A673 (cell line): Measurements from ENCODE around the gene EPC1. TPM values are rescaled to one million over a fixed set of nuclear protein-coding genes. Genes with fewer than 3 reads are reported as not detected.
A peak's percentile ranks its signal among the peaks of the same experiment; 100 is the strongest.

Source experiments
- BruUV-seq: library from RNA; stranded (reverse); fragments of 400-500 nt; replicated peaks from 2 replicates; lab custom pipeline; 2021; lab: Mats Ljungman, UMichigan
- CTCF ChIA-PET: fragments of 300-600 bp; sonication (Branson Sonifier 250); formaldehyde crosslinking; loops from one replicate; lab custom pipeline; 2022; ENCODE audit warnings: antibody characterized with exemption; lab: Charles Lee
- POLR2A ChIA-PET: fragments of 300-600 bp; sonication (Branson Sonifier 250); formaldehyde crosslinking; loops from one replicate; lab custom pipeline; 2022; ENCODE audit warnings: antibody characterized with exemption; ENCODE audit not compliant: low non-redundant PET; lab: Charles Lee
- DNase-seq: peaks from one replicate; pipeline ENCODE4 v3.0.0-alpha.2; 2015; ENCODE audit warnings: low spot score
- H3K27ac ChIP-seq: fragments of 200-600 bp; sonication (generic); 2 replicates; pipeline ENCODE4 v1.5.1; 2016; ENCODE audit warnings: mixed run types, low read depth, mild to moderate bottlenecking, mixed read lengths, antibody characterized with exemption, low read length; ENCODE audit not compliant: poor library complexity, severe bottlenecking
- H3K27me3 ChIP-seq: fragments of 200-600 bp; sonication (generic); replicated peaks from 2 replicates; pipeline ENCODE4 v1.6.1; 2017; ENCODE audit warnings: mixed run types, low read depth, mild to moderate bottlenecking, mixed read lengths, antibody characterized with exemption, low read length; ENCODE audit not compliant: insufficient read depth, poor library complexity
- H3K36me3 ChIP-seq: fragments of 200-600 bp; sonication (generic); 2 replicates; pipeline ENCODE4 v1.6.1; 2016; ENCODE audit warnings: mixed run types, mild to moderate bottlenecking, mixed read lengths, antibody characterized with exemption, low read length; ENCODE audit not compliant: insufficient read depth, poor library complexity, severe bottlenecking
- H3K4me1 ChIP-seq: fragments of 200-600 bp; sonication (generic); 2 replicates; pipeline ENCODE4 v1.6.1; 2017; ENCODE audit warnings: mixed run types, mild to moderate bottlenecking, mixed read lengths, antibody characterized with exemption, low read length; ENCODE audit not compliant: insufficient read depth, poor library complexity, severe bottlenecking
- H3K4me3 ChIP-seq: fragments of 200-600 bp; sonication (generic); 2 replicates; pipeline ENCODE4 v1.5.1; 2016; ENCODE audit warnings: low read depth, mixed run types, mild to moderate bottlenecking, mixed read lengths, low read length; ENCODE audit not compliant: poor library complexity, severe bottlenecking
- H3K9me3 ChIP-seq: fragments of 200-600 bp; sonication (generic); 2 replicates; pipeline ENCODE4 v1.6.1; 2016; ENCODE audit warnings: mixed run types, low read depth, mild to moderate bottlenecking, mixed read lengths, antibody characterized with exemption, low read length; ENCODE audit not compliant: poor library complexity, severe bottlenecking
- CTCF ChIP-seq: fragments of 300-800, 200-600 bp; sonication (generic); conservative IDR thresholded peaks from 2 replicates; pipeline ENCODE4 v1.5.1; 2017; ENCODE audit warnings: low read depth, mild to moderate bottlenecking, antibody characterized with exemption, low read length, moderate library complexity, mixed read lengths
- EZH2 ChIP-seq: fragments of 200-600 bp; sonication (generic); IDR thresholded peaks from 2 replicates; pipeline ENCODE4 v1.6.1; 2017; ENCODE audit warnings: borderline replicate concordance, low read depth, mild to moderate bottlenecking, mixed read lengths, antibody characterized with exemption, low read length; ENCODE audit not compliant: poor library complexity, severe bottlenecking
- intact Hi-C: fragments of 100-400 bp; cut with micrococcal nuclease; formaldehyde crosslinking; loops from one replicate; pipeline ENCODE4 v1.10.0; 2022; ENCODE audit not compliant: unreplicated experiment
- total RNA-seq: library from RNA; stranded (reverse); gene quantifications from 2 replicates; pipeline ENCODE4 v1.2.3, GENCODE V29; 2021

The EPC1 gene
- total RNA-seq, 1 experiment from 2014 or later, result 75.8 TPM

GRCh38 chr10:32390193-32390592 is 43.2 kb upstream of the EPC1 start:
- no peak for DNase-seq
- Histone ChIP-seq H3K27ac (peak overlapping the region; percentile 44), H3K4me1 (peaks cover 45% of the 10 kb centered on the region), H3K9me3 (peaks cover 2% of the 10 kb centered on the region), H3K27me3 (no peaks in the 10 kb centered on the region), H3K36me3 (no peaks in the 10 kb centered on the region), H3K4me3 (no peak overlapping the region)
- ChIA-PET POLR2A (no interaction called here), CTCF (no interaction called here)
- intact Hi-C loops, result no loop called here
- BruUV-seq, result no TSS peak
- TF ChIP-seq EZH2 (no peak), CTCF (no peak)

DNA sequence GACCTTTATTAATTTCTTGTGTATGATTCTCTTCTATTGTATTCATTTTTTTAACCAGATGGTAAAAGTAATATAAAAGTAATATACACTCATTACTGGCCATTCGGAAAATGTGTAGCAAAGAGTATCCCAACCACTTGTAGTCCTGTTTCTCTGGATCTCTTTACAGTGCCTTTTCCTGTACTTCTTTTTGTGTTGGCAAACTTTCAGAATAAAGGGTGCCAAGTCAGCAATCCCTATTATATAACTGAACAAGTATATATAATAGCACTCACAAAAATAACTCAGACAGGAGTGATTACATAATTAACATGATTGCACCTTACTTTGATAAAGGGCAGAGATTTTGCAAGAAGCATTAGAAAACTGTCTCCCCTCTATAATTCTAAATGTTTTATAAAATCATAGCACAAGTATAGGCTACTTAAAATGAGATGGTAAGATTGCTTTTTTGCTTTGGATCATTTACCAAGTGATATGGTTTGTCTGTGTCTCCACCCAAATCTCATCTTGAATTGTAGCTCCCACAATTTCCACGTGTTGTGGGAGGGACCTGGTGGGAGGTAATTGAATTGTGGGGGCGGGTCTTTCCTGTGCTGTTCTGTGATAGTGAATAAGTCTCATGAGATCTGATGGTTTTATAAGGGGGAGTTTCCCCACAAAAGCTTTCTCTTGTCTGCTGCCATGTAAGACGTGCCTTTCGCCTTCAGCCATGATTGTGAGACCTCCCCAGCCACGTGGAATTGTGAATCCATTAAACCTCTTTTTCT is 41.5 kb upstream of the EPC1 start:
- BruUV-seq, result no TSS peak
- peak; percentile 62 for DNase-seq
- intact Hi-C loops, result no loop called here
- Histone ChIP-seq H3K27me3 (no peaks in the 10 kb centered on the region), H3K4me3 (no peak overlapping the region), H3K4me1 (peaks cover 54% of the 10 kb centered on the region), H3K36me3 (no peaks in the 10 kb centered on the region), H3K27ac (peak overlapping the region; percentile 94), H3K9me3 (peaks cover 2% of the 10 kb centered on the region)
- TF ChIP-seq EZH2, result no peak
- no peak for TF ChIP-seq CTCF
- POLR2A ChIA-PET, result no interaction called here
- CTCF ChIA-PET, result no interaction called here

GRCh38 chr10:32386623-32387260 is 39.8 kb upstream of the EPC1 start:
- CTCF ChIA-PET, result no interaction called here
- Histone ChIP-seq H3K4me1 (peaks cover 58% of the 10 kb centered on the region), H3K36me3 (no peaks in the 10 kb centered on the region), H3K27me3 (no peaks in the 10 kb centered on the region), H3K9me3 (peaks cover 2% of the 10 kb centered on the region), H3K4me3 (peak overlapping the region; percentile 15), H3K27ac (peak overlapping the region; percentile 94)
- peak; percentile 93 for DNase-seq
- no TSS peak for BruUV-seq
- POLR2A ChIA-PET, result no interaction called here
- intact Hi-C loops, result no loop called here
- TF ChIP-seq CTCF (no peak), EZH2 (no peak)
